GM12878 (cell line): ENCODE results near the gene PPP1CC. TPM values are rescaled to one million over a fixed set of nuclear protein-coding genes. Genes with fewer than 3 reads are reported as not detected.

Experiments
- BMI1 ChIP-seq: fragments of 450-650 bp; IDR thresholded peaks from 2 replicates; pipeline ENCODE4 v1.6.1; 2016; ENCODE audit warnings: mild to moderate bottlenecking, moderate library complexity, borderline replicate concordance
- BRCA1 ChIP-seq: IDR thresholded peaks from 2 replicates; pipeline ENCODE4 v1.6.1; 2011; ENCODE audit warnings: low read depth, low read length, improper control_type of control experiment
- CREB1 ChIP-seq: IDR thresholded peaks from 2 replicates; pipeline ENCODE4 v1.6.1; 2012; ENCODE audit warnings: low read depth, mild to moderate bottlenecking, inconsistent platforms
- E4F1 ChIP-seq: fragments of 450-650 bp; IDR thresholded peaks from 2 replicates; pipeline ENCODE4 v1.6.1; 2018; ENCODE audit warnings: borderline replicate concordance, mild to moderate bottlenecking; ENCODE audit not compliant: partially characterized antibody
- ESRRA ChIP-seq: IDR thresholded peaks from 2 replicates; pipeline ENCODE4 v1.6.1; 2012; ENCODE audit warnings: mild to moderate bottlenecking, low read length, improper control_type of control experiment
- HDAC2 ChIP-seq: fragments of 200-600 bp; sonication (generic); IDR thresholded peaks from 2 replicates; pipeline ENCODE4 v1.6.1; 2017
- LARP7 ChIP-seq: fragments of 450-650 bp; IDR thresholded peaks from 2 replicates; pipeline ENCODE4 v1.6.1; 2017; ENCODE audit warnings: mild to moderate bottlenecking
- MEF2A ChIP-seq: IDR thresholded peaks from 2 replicates; pipeline ENCODE4 v1.6.1; 2011; ENCODE audit warnings: low read depth, mild to moderate bottlenecking, low read length, moderate library complexity; ENCODE audit not compliant: insufficient read depth
- MTA3 ChIP-seq: IDR thresholded peaks from 2 replicates; pipeline ENCODE4 v1.6.1; 2012; ENCODE audit warnings: low read length, inconsistent platforms, borderline replicate concordance
- MXI1 ChIP-seq: fragments of 150-350 bp; IDR thresholded peaks from 2 replicates; pipeline ENCODE4 v1.6.1; 2011; ENCODE audit warnings: low read depth, mild to moderate bottlenecking, inconsistent platforms, low read length, improper control_type of control experiment
- NRF1 ChIP-seq: conservative IDR thresholded peaks from 2 replicates; pipeline ENCODE4 v1.6.1; 2011; ENCODE audit warnings: mild to moderate bottlenecking, low read depth, low read length, improper control_type of control experiment
- PAX5 ChIP-seq: IDR thresholded peaks from 2 replicates; pipeline ENCODE4 v1.6.1; 2011; ENCODE audit warnings: low read depth, low read length, borderline replicate concordance
- POLR2A ChIP-seq: IDR thresholded peaks from 2 replicates; pipeline ENCODE4 v1.6.1; 2011; ENCODE audit warnings: low read depth, mild to moderate bottlenecking, low read length
- REST ChIP-seq: IDR thresholded peaks from 2 replicates; pipeline ENCODE4 v1.6.1; 2012; ENCODE audit warnings: mild to moderate bottlenecking, low read depth, low read length
- RUNX3 ChIP-seq: IDR thresholded peaks from 2 replicates; pipeline ENCODE4 v1.6.1; 2012; ENCODE audit warnings: low read length, inconsistent platforms
- SIN3A ChIP-seq: IDR thresholded peaks from 2 replicates; pipeline ENCODE4 v1.6.1; 2012; ENCODE audit warnings: low read depth, low read length, improper control_type of control experiment
- SMARCA5 ChIP-seq: fragments of 450-650 bp; IDR thresholded peaks from 2 replicates; pipeline ENCODE4 v1.6.1; 2017; ENCODE audit warnings: mild to moderate bottlenecking
- ZZZ3 ChIP-seq: IDR thresholded peaks from 2 replicates; pipeline ENCODE4 v1.6.1; 2011; ENCODE audit warnings: low read depth; ENCODE audit not compliant: control insufficient read depth, insufficient read length
- polyA plus RNA-seq, 11 experiments: library from polyadenylated mRNA; depleted of rRNA in 4 of 11; unstranded in 6 of 11; stranded (reverse) in 5 of 11; fragments of >200 nt; fragmentation: Nextera tagmentation in 4 of 11; fragmentation: Illumina TruSeq in 1 of 11; extraction: Ambion mirVana in 4 of 11; extraction: Trizol in 1 of 11; gene quantifications; 1 replicate in 1 of 11; 2 replicates in 10 of 11; pipeline versions ENCODE4 v1.2.1 to v1.2.3, GENCODE V29; 2011 to 2016; ENCODE audit warnings: inconsistent platforms in 2 of 11, missing spikeins in 2 of 11, low read depth in 1 of 11
- total RNA-seq, 4 experiments: library from RNA; depleted of rRNA in 3 of 4; stranded (reverse); fragments of >200 nt in 3 of 4; fragmentation: Illumina TruSeq in 1 of 4; extraction: Trizol in 1 of 4; gene quantifications; 2 replicates each; pipeline versions ENCODE4 v1.2.1 to v1.2.3, GENCODE V29; 2013 to 2021
- TF ChIP-seq, protein P1 (sequence below): fragments of 150-350 bp; IDR thresholded peaks from 2 replicates; pipeline ENCODE4 v1.6.1; 2014; ENCODE audit warnings: mild to moderate bottlenecking, low read depth, low read length
- TF ChIP-seq, protein P2 (sequence below): IDR thresholded peaks from 2 replicates; pipeline ENCODE4 v1.6.1; 2011; ENCODE audit warnings: borderline replicate concordance, low read depth, mild to moderate bottlenecking, moderate library complexity, mixed read lengths, low read length; ENCODE audit not compliant: insufficient read depth; ENCODE audit errors: extremely low read length
- TF ChIP-seq, protein P3 (sequence below): IDR thresholded peaks from 2 replicates; pipeline ENCODE4 v1.6.1; 2011; ENCODE audit warnings: low read depth, low read length, improper control_type of control experiment, borderline replicate concordance

Gene PPP1CC
- total and polyA plus RNA-seq, 10 of the 15 experiments (the other 5 are each of a cell fraction or from before 2014, with no cell fraction given), result 64.4 to 279 (median 157) TPM

DNA sequence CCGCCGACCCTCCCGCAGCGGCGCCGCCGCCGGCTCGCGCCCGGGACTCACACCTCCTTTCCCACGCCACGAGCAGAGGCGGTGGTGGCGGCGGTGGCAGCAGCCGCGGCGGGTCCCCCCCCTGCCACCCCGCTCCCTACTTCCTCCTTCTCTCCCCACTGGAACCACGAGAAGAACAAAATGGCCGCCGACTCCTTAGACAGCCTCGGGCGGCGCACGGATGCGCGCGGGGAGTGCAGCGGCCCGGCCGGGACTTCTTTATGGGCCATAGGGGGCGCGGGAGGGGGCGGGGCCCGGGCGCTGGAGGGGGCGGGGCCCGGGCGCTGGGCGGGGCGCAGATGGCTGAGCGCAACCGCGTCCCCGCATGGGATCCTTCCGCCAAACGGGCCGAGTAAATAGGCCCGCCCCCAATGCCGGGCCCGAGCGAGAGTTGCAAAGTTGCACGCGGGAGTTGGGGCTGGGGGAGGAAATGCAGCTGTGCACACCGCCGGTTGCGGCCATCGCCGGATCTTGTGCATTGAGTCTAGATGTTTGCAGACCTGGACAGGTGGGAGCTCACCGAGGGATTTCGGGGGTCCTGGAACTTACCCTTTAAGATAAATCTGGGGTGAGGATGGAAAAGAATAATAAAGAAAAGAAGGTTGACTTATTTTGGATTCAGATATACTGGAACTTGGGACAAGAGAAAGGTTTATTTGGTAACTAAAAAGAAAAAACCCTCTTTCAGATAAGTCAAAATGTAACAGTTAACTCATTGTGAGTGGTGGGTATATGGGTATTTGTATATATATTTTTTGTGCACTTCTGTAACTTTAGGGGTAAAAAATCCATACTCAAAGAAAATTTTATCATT, at the start of gene PPP1CC (continued):
- TF ChIP-seq PAX5 (peak; percentile 63; the same call in 1 of the 2 replicates), E4F1 (no peak), CREB1 (peak; percentile 77), ZZZ3 (no peak), BMI1 (no peak), POLR2A (peak; percentile 95), MXI1 (no peak), REST (no peak), SIN3A (peak; percentile 81), LARP7 (no peak), HDAC2 (no peak), RUNX3 (peak; percentile 80; the same call in 1 of the 2 replicates), BRCA1 (no peak), NRF1 (no peak), ESRRA (no peak), SMARCA5 (no peak; the same call in 1 of the 2 replicates), MTA3 (no peak), MEF2A (no peak)
- TF ChIP-seq, protein P1, sequence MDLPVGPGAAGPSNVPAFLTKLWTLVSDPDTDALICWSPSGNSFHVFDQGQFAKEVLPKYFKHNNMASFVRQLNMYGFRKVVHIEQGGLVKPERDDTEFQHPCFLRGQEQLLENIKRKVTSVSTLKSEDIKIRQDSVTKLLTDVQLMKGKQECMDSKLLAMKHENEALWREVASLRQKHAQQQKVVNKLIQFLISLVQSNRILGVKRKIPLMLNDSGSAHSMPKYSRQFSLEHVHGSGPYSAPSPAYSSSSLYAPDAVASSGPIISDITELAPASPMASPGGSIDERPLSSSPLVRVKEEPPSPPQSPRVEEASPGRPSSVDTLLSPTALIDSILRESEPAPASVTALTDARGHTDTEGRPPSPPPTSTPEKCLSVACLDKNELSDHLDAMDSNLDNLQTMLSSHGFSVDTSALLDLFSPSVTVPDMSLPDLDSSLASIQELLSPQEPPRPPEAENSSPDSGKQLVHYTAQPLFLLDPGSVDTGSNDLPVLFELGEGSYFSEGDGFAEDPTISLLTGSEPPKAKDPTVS, result no peak
- TF ChIP-seq, protein P2, sequence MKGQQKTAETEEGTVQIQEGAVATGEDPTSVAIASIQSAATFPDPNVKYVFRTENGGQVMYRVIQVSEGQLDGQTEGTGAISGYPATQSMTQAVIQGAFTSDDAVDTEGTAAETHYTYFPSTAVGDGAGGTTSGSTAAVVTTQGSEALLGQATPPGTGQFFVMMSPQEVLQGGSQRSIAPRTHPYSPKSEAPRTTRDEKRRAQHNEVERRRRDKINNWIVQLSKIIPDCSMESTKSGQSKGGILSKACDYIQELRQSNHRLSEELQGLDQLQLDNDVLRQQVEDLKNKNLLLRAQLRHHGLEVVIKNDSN, result no peak
- TF ChIP-seq, protein P3, sequence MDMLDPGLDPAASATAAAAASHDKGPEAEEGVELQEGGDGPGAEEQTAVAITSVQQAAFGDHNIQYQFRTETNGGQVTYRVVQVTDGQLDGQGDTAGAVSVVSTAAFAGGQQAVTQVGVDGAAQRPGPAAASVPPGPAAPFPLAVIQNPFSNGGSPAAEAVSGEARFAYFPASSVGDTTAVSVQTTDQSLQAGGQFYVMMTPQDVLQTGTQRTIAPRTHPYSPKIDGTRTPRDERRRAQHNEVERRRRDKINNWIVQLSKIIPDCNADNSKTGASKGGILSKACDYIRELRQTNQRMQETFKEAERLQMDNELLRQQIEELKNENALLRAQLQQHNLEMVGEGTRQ, result no peak
